Measurements from ENCODE around the gene FCER2. TPM values are rescaled to one million over a fixed set of nuclear protein-coding genes. Genes with fewer than 3 reads are reported as not detected.

FCER2 gene
- total RNA-seq, 4 donors from 2014 or later, result 0.49 to 0.88 (median 0.68) TPM; not detected in 1

GRCh38 chr19:7698583-7698982 lies 3.3 kb downstream of the FCER2 start:
- no peak for TF ChIP-seq CTCF (IDR thresholded peaks at IDR 0.05; ENCODE audit: low read depth)

GRCh38 chr19:7697721-7698287 lies 4.1 kb downstream of the FCER2 start:
- TF ChIP-seq CTCF (IDR thresholded peaks at IDR 0.05; ENCODE audit: low read depth), result no peak

- TF ChIP-seq CTCF (IDR thresholded peaks at IDR 0.05; ENCODE audit: low read depth), result no peak
These were observed 7.4 kb downstream of the FCER2 start for GRCh38 chr19:7694499-7694898.

- TF ChIP-seq CTCF (IDR thresholded peaks at IDR 0.05; ENCODE audit: low read depth), result no peak
These were observed 9.4 kb downstream of the FCER2 start for GRCh38 chr19:7692417-7693088.

GRCh38 chr19:7691497-7691896 lies 10.4 kb downstream of the FCER2 start:
- TF ChIP-seq CTCF (IDR thresholded peaks at IDR 0.05; ENCODE audit: low read depth), result no peak

GRCh38 chr19:7690779-7691258 lies 11.1 kb downstream of the FCER2 start:
- no peak for TF ChIP-seq CTCF (IDR thresholded peaks at IDR 0.05; ENCODE audit: low read depth)

GRCh38 chr19:7689165-7689564 lies 12.8 kb downstream of the FCER2 start:
- no peak for TF ChIP-seq CTCF (IDR thresholded peaks at IDR 0.05; ENCODE audit: low read depth)

All from subcutaneous adipose tissue (tissue), 4 donors.